H9 (cell line): Measurements from ENCODE around the gene TCAF1. TPM values are rescaled to one million over a fixed set of nuclear protein-coding genes. Genes with fewer than 3 reads are reported as not detected.

Source experiments
- DNase-seq: peaks from one replicate; pipeline ENCODE4 v3.0.0-alpha.2; 2017
- H2AFZ ChIP-seq: one replicate; pipeline ENCODE4 v1.6.1; 2013; ENCODE audit warnings: mild to moderate bottlenecking, low read length, control low read depth, moderate library complexity
- H2AK5ac ChIP-seq: 2 replicates; pipeline ENCODE4 v1.6.1; 2013; ENCODE audit warnings: low read length, control low read depth, mixed read lengths; ENCODE audit not compliant: insufficient read length
- H2BK120ac ChIP-seq: one replicate; pipeline ENCODE4 v1.6.1; 2013; ENCODE audit warnings: low read depth, mild to moderate bottlenecking, low read length, control low read depth, inconsistent platforms; ENCODE audit not compliant: poor library complexity, severe bottlenecking
- H2BK12ac ChIP-seq: 2 replicates; pipeline ENCODE4 v1.6.1; 2013; ENCODE audit warnings: low read length, control low read depth, mixed read lengths, low read depth; ENCODE audit not compliant: insufficient read length
- H2BK15ac ChIP-seq: 2 replicates; pipeline ENCODE4 v1.6.1; 2013; ENCODE audit warnings: low read depth, low read length, control low read depth
- H2BK20ac ChIP-seq: one replicate; pipeline ENCODE4 v1.6.1; 2013; ENCODE audit warnings: low read depth, mild to moderate bottlenecking, low read length, control low read depth, inconsistent platforms; ENCODE audit not compliant: poor library complexity, severe bottlenecking
- H2BK5ac ChIP-seq: 2 replicates; pipeline ENCODE4 v1.6.1; 2013; ENCODE audit warnings: low read length, control low read depth, mixed read lengths; ENCODE audit not compliant: insufficient read length
- H3K14ac ChIP-seq: 2 replicates; pipeline ENCODE4 v1.6.1; 2013; ENCODE audit warnings: low read length, control low read depth; ENCODE audit not compliant: insufficient read depth
- H3K18ac ChIP-seq: 2 replicates; pipeline ENCODE4 v1.6.1; 2013; ENCODE audit warnings: low read depth, mild to moderate bottlenecking, mixed read lengths, low read length, control low read depth; ENCODE audit not compliant: insufficient read length
- H3K23ac ChIP-seq: 2 replicates; pipeline ENCODE4 v1.6.1; 2013; ENCODE audit warnings: low read length, control low read depth, mixed read lengths, low read depth; ENCODE audit not compliant: insufficient read length
- H3K23me2 ChIP-seq: 2 replicates; pipeline ENCODE4 v1.6.1; 2013; ENCODE audit warnings: low read depth, mild to moderate bottlenecking, mixed read lengths, low read length, control low read depth; ENCODE audit not compliant: insufficient read length, poor library complexity, severe bottlenecking
- H3K27ac ChIP-seq: 2 replicates; pipeline ENCODE4 v1.5.1; 2013; ENCODE audit warnings: low read length, control low read depth, mixed read lengths, low read depth; ENCODE audit not compliant: insufficient read length
- H3K27me3 ChIP-seq: 2 replicates; pipeline ENCODE4 v1.6.1; 2013; ENCODE audit warnings: low read length, control low read depth, inconsistent platforms; ENCODE audit not compliant: insufficient read depth
- H3K4ac ChIP-seq: 2 replicates; pipeline ENCODE4 v1.6.1; 2013; ENCODE audit warnings: low read depth, mild to moderate bottlenecking, control low read depth, inconsistent platforms, low read length, moderate library complexity
- H3K4me1 ChIP-seq: 2 replicates; pipeline ENCODE4 v1.6.1; 2013; ENCODE audit warnings: low read length, control low read depth, inconsistent platforms; ENCODE audit not compliant: insufficient read depth
- H3K4me2 ChIP-seq: 2 replicates; pipeline ENCODE4 v1.6.1; 2013; ENCODE audit warnings: low read length, control low read depth, mixed read lengths; ENCODE audit not compliant: insufficient read length, insufficient read depth
- H3K56ac ChIP-seq: 2 replicates; pipeline ENCODE4 v1.6.1; 2013; ENCODE audit warnings: low read depth, mild to moderate bottlenecking, mixed read lengths, low read length, control low read depth; ENCODE audit not compliant: insufficient read length
- H3K79me1 ChIP-seq: 2 replicates; pipeline ENCODE4 v1.6.1; 2013; ENCODE audit warnings: low read depth, mild to moderate bottlenecking, moderate library complexity, low read length, control low read depth, inconsistent platforms; ENCODE audit not compliant: insufficient read depth, poor library complexity, severe bottlenecking
- H3K79me2 ChIP-seq: 2 replicates; pipeline ENCODE4 v1.6.1; 2013; ENCODE audit warnings: low read length, control low read depth, inconsistent platforms; ENCODE audit not compliant: insufficient read depth
- H3K9ac ChIP-seq: 2 replicates; pipeline ENCODE4 v1.6.1; 2013; ENCODE audit warnings: low read length, control low read depth, mixed read lengths; ENCODE audit not compliant: insufficient read length; ENCODE audit errors: extremely low read depth
- H3K9me3 ChIP-seq: one replicate; pipeline ENCODE4 v1.6.1; 2013; ENCODE audit warnings: low read depth, low read length, inconsistent platforms; ENCODE audit not compliant: control insufficient read depth
- H3T11ph ChIP-seq: one replicate; pipeline ENCODE4 v1.6.1; 2013; ENCODE audit warnings: mild to moderate bottlenecking, low read length, control low read depth, inconsistent platforms
- H4K20me1 ChIP-seq: one replicate; pipeline ENCODE4 v1.6.1; 2013; ENCODE audit not compliant: control insufficient read depth, insufficient read length, insufficient read depth
- H4K5ac ChIP-seq: 2 replicates; pipeline ENCODE4 v1.6.1; 2013; ENCODE audit warnings: low read depth, mild to moderate bottlenecking, mixed read lengths, low read length, control low read depth; ENCODE audit not compliant: insufficient read length
- H4K8ac ChIP-seq: replicated peaks from 2 replicates; pipeline ENCODE4 v1.6.1; 2013; ENCODE audit warnings: low read length, control low read depth, mixed read lengths, low read depth; ENCODE audit not compliant: insufficient read length
- H4K91ac ChIP-seq: 2 replicates; pipeline ENCODE4 v1.6.1; 2013; ENCODE audit warnings: low read depth, mild to moderate bottlenecking, moderate library complexity, mixed read lengths, low read length, control low read depth; ENCODE audit not compliant: insufficient read length
- H3K27ac Mint-ChIP-seq, 3 experiments: 2 replicates in 2 of 3; 3 replicates in 1 of 3; pipeline ENCODE4 v1.8.0; 2020 to 2021; ENCODE audit warnings: mixed read lengths in 3 of 3, mild to moderate bottlenecking in 1 of 3, moderate library complexity in 1 of 3
- H3K27me3 Mint-ChIP-seq: 2 replicates; pipeline ENCODE4 v1.8.0; 2021; ENCODE audit warnings: low read depth, mild to moderate bottlenecking, moderate library complexity, mixed read lengths
- H3K36me3 Mint-ChIP-seq, 3 experiments: 2 replicates in 2 of 3; 3 replicates in 1 of 3; pipeline ENCODE4 v1.8.0; 2020 to 2021; ENCODE audit warnings: low read depth in 3 of 3, mixed read lengths in 3 of 3; ENCODE audit not compliant: insufficient read depth in 1 of 3
- H3K4me1 Mint-ChIP-seq, 2 experiments: 2 replicates each; pipeline ENCODE4 v1.8.0; 2020; ENCODE audit warnings: mixed read lengths in 2 of 2
- H3K4me3 Mint-ChIP-seq, 2 experiments: 2 replicates in 1 of 2; 3 replicates in 1 of 2; pipeline ENCODE4 v1.8.0; 2020 to 2021; ENCODE audit warnings: mild to moderate bottlenecking in 2 of 2, mixed read lengths in 2 of 2, moderate library complexity in 1 of 2
- H3K9me3 Mint-ChIP-seq, 2 experiments: 2 replicates in 1 of 2; 3 replicates in 1 of 2; pipeline ENCODE4 v1.8.0; 2020; ENCODE audit warnings: mild to moderate bottlenecking in 2 of 2, mixed read lengths in 2 of 2, moderate library complexity in 1 of 2
- CTCF ChIP-seq: fragments of 200-600 bp; sonication (generic); conservative IDR thresholded peaks from 3 replicates; pipeline ENCODE4 v1.8.0; 2021; ENCODE audit warnings: antibody characterized with exemption, mild to moderate bottlenecking
- WGBS: extraction: QIAGEN DNeasy Blood & Tissue Kit; methylation state at CpG from one replicate; pipeline ENCODE4 v1.1.7; 2013; ENCODE audit warnings: missing lambda C conversion rate, low lambda C conversion rate, mixed read lengths; ENCODE audit not compliant: insufficient read length; ENCODE audit errors: extremely low coverage; 5-methylcytosine and 5-hydroxymethylcytosine counted together
- total RNA-seq: library from RNA; stranded (reverse); gene quantifications from 2 replicates; pipeline ENCODE4 v1.2.1, GENCODE V29; 2021

Gene TCAF1
- total RNA-seq, 1 experiment from 2014 or later: 46.8 TPM

- H4K91ac ChIP-seq: no peak overlapping the region
- no peaks in the 10 kb centered on the region for H3K9me3 ChIP-seq
- H2BK5ac ChIP-seq: no peak overlapping the region
- no peak overlapping the region for H3K4me3 Mint-ChIP-seq
- H4K8ac ChIP-seq: no peak overlapping the region
- no peaks in the 10 kb centered on the region for H3K4me1 ChIP-seq
- no peak overlapping the region for H4K5ac ChIP-seq
- no peak overlapping the region for H2BK120ac ChIP-seq
- no peak overlapping the region for H2BK12ac ChIP-seq
- H2AFZ ChIP-seq: no peak overlapping the region
- no peaks in the 10 kb centered on the region for H3K79me2 ChIP-seq
- no peak overlapping the region for H3K9ac ChIP-seq
- no peak overlapping the region for H2AK5ac ChIP-seq
- WGBS: no CpG with 5 or more reads among the region's 4 CpGs
- no peak overlapping the region for H2BK20ac ChIP-seq
- no peak overlapping the region for H3K56ac ChIP-seq
- H3K27me3 ChIP-seq: no peaks in the 10 kb centered on the region
- no peak for DNase-seq
- H3K27me3 Mint-ChIP-seq: peaks cover 2% of the 10 kb centered on the region
- no peak overlapping the region for H3T11ph ChIP-seq
- H3K27ac ChIP-seq: no peak overlapping the region
- H4K20me1 ChIP-seq: no peaks in the 10 kb centered on the region
- H3K9me3 Mint-ChIP-seq: peaks cover 6 to 13% of the 10 kb centered on the region in 2 experiments
- H3K4me2 ChIP-seq: no peak overlapping the region
- H3K36me3 Mint-ChIP-seq: peaks cover 0 to 14% (median 0%) of the 10 kb centered on the region in 3 experiments; a peak in 4 of 7 replicates
- H3K27ac Mint-ChIP-seq: no peak overlapping the region
- H3K23me2 ChIP-seq: no peaks in the 10 kb centered on the region
- no peak overlapping the region for H3K4ac ChIP-seq
- TF ChIP-seq CTCF: no peak
- no peak overlapping the region for H3K14ac ChIP-seq
- no peak overlapping the region for H3K18ac ChIP-seq
- no peaks in the 10 kb centered on the region for H3K4me1 Mint-ChIP-seq
- H3K79me1 ChIP-seq: no peaks in the 10 kb centered on the region
- no peak overlapping the region for H2BK15ac ChIP-seq
- H3K23ac ChIP-seq: no peak overlapping the region
These were observed 43.4 kb upstream of the TCAF1 start for GRCh38 chr7:143945423-143945822.
